HG03097 (cell line): ENCODE measurements around the gene PROS1.
"Not testable (repeated sequence)": the region's sequence is repeated elsewhere in the genome, so short reads cannot be mapped to it uniquely, and the experiment has no call there.

Experiments
- ATAC-seq: cut with Tn5 transposase; IDR thresholded peaks from one replicate; pipeline ENCODE4 v1.9.1; 2021; ENCODE audit not compliant: unreplicated experiment, low FRiP score

The PROS1 gene

DNA sequence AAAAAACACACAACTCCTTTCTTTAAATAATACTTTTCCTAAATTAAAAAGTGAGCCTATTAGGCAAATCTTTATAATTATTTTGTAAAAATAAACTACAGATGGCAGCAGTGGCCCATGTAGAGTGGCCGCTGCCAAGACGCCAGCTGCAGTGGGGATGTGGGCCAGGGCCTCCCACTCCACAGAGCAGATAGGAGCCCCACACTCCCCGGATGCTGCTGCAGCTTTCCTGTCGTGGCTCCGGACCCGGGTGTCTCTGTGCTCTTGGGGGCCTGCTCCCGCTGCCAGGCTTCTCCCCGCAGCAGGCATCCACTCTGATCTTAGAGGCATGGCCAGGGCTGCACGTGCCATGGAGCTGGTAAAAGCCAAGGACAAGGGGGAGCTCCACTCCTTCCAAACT, 67.5 kb downstream of the PROS1 start:
- ATAC-seq = no peak

DNA sequence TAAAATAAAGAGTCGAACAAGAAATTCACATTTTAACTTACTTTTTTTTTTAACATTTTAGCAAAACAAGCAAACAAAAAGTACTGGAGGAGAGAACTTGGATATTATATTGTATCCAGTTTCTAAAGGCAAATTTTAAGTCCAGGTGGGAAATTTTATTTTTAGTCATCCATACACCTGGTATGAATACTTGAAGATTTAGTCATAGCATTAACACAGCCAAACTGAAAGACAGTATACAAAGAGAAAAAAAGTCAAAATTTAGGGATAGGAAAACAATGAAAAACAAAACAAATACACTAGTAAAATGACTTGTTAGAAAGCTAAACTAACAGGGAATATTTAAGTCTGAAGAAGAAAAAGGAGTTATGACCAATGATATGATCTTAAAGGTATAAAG, 69.1 kb downstream of the PROS1 start:
- no peak for ATAC-seq

GRCh38 chr3:93878250-93879017, 95.3 kb downstream of the PROS1 start:
- ATAC-seq = not testable (repeated sequence)

- ATAC-seq = not testable (repeated sequence)
These were observed 96.3 kb downstream of the PROS1 start for GRCh38 chr3:93877427-93877826.

- not testable (repeated sequence) for ATAC-seq
These were observed 100.3 kb downstream of the PROS1 start for GRCh38 chr3:93873412-93873811.

GRCh38 chr3:93867425-93867824, 106.3 kb downstream of the PROS1 start:
- ATAC-seq = no peak

GRCh38 chr3:93861017-93861416, 112.7 kb downstream of the PROS1 start:
- ATAC-seq = no peak

DNA sequence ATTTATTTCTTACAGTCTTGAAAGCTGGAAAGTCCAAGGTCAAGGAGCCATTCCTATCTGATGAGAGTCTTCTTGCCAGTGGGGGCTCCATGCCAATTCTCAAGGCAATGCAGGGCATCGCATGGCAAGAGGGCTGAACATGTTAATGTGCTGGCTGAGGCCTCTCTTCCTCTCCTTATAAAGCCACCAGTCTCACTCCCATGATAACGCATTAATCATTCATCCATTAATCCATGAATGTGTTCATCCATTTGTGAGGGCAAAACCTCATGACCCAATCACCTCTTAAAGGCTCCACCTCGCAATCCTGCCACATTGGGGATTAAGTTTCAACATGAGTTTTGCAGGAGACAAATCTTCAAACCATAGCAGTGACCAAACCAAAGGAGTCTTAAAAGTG, 118.3 kb downstream of the PROS1 start:
- ATAC-seq = no peak

GRCh38 chr3:93852228-93852627, 121.5 kb downstream of the PROS1 start:
- ATAC-seq = not testable (repeated sequence)

DNA sequence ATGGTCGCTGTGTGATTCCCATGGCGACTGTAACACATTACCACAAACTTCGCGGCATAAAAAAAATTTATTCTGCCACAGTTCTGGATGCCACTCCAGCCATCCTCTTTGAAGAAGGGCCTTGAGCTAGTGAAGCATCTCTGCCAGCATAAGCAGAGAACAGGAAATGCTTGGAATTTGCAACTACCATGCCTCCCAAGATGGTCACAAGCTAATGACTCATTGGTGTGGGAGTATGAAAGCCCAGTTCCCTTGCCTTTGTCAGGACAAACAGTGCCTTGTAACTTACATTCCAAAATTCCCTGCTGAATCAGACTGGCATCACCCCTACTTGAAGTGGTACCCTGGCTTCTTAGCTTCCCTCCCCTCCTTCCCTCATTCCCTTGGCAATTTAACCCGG, 129.7 kb downstream of the PROS1 start:
- ATAC-seq = no peak

DNA sequence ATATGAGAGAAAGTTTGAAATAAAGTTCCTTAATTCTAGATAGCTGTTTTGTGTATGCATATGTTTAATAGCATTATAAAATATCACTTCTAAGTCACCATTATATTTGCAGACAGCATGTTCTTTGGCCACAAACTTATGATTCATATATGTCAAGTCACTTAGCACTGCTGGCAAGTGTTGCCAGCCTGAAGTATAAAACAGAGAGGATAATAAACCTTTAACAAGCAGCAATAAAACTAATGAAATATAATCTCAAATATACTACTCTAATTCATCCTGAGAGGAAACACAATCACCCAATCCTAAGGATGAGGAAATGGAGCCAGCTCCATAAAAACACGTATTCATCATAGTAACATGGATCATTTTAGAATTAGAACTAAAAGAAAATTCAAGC, 134.5 kb downstream of the PROS1 start:
- ATAC-seq = not testable (repeated sequence)
